GF-D8 (cell line): ENCODE results near the gene PPP4R3A.
"Not testable (repeated sequence)": the region's sequence is repeated elsewhere in the genome, so short reads cannot be mapped to it uniquely, and the experiment has no call there.

ENCODE experiments used
- DNase-seq: peaks from one replicate; lab custom pipeline; 2025; lab: John Stamatoyannopoulos, UW

Gene PPP4R3A

GRCh38 chr14:91510171-91511042 is at the start of gene PPP4R3A:
TSS of gene PPP4R3A (minus strand) at chr14:91510310. CDS start at chr14:91509647, 663 bp downstream.
- DNase-seq = peak; percentile 72

- DNase-seq = no peak
These were observed 45.4 kb upstream of the PPP4R3A start for GRCh38 chr14:91555531-91555930.

- DNase-seq = no peak
These were observed 44.6 kb upstream of the PPP4R3A start for GRCh38 chr14:91554535-91555332.

- no peak for DNase-seq
These were observed 38.0 kb upstream of the PPP4R3A start for GRCh38 chr14:91548108-91548507.

- no peak for DNase-seq
These were observed 36.0 kb upstream of the PPP4R3A start for GRCh38 chr14:91545946-91546716.

- no peak for DNase-seq
These were observed 35.1 kb upstream of the PPP4R3A start for GRCh38 chr14:91545204-91545603.

DNA sequence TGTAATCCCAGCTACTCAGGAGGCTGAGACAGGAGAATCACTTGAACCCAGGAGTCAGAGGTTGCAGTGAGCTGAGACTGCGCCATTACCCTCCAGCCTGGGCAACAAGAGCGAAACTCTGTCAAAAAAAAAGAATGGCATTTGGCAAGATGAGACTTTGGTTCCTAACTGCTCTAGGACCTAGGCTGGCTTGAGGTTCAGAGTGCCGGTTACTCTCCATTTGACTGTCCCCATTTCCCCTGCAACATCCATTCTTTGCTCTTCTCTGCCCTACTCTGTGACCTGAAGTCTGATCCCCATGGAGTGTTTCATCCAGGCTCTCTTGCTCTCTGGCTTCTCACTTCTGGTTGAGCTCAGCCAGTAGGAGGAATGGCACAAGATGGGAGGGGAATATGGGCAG is 26.2 kb upstream of the PPP4R3A start:
- DNase-seq = no peak

DNA sequence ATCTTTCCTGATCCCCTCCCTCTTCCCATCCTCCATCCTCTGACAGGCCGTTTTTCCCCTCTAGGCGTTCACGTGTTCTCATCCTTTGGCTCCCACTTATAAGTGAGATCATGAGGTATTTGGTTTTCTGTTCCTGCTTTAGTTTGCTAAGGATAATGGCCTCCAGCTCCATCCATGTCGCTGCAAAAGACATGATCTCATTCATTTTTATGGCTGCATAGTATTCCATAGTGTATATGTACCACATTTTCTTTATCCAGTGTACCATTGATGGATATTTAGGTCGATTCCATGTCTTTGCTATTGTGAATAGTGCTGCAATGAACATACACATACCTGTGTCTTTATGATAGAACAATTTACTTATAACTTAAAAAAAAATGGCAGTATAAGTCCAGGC is 23.9 kb upstream of the PPP4R3A start:
- DNase-seq = not testable (repeated sequence)

GRCh38 chr14:91533623-91534022 is 23.5 kb upstream of the PPP4R3A start:
- DNase-seq = no peak

DNA sequence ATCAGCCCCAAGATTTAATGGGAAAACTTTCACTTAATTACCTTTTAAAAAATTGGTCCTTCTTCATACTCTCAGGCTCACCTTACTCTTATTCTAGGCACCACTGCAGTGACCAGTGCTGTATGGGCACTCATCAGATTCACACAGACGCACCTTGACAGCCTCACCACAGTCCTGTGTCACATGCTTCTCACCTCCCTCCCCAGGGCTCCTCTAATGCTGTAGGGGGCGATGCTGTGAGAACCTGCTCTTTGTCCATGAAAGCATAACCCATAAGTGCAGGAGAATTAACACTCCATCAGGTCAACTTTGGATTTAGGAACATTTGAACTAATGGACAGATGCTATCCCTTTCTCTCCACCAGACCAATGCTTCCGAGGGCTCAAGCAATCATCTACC is 13.9 kb upstream of the PPP4R3A start:
- no peak for DNase-seq

DNA sequence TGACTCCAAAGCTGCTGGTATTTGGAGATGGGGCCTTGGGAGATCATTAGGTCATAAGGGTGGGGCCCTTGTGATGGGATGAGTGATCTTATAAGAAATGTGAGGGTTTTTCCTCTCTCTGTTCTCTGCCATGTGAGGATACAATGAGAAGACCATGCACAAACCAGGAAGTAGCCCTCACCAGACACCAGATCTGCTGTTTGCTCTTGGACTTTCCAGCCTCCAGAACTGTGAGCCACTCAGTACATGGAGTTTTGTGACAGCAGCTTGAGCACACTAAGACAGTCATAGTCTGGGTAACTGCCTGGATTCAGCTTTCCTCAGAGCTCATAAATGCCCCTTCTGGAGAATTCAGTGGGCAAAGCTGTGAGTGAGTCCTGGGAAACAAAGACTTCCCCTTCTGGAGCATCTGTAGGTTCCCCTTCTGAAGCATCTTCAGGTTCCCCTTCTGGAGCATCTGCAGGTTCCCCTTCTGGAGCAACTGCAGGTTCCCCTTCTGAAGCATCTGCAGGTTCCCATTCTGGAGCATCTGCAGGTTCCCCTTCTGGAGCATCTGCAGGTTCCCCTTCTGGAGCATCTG is 11.0 kb upstream of the PPP4R3A start:
- DNase-seq = no peak

GRCh38 chr14:91520138-91520537 is 10.0 kb upstream of the PPP4R3A start:
- no peak for DNase-seq

GRCh38 chr14:91519239-91520036 is 9.3 kb upstream of the PPP4R3A start:
- no peak for DNase-seq

- no peak for DNase-seq
These were observed 6.7 kb upstream of the PPP4R3A start for GRCh38 chr14:91516663-91517388.

GRCh38 chr14:91515979-91516378 is 5.9 kb upstream of the PPP4R3A start:
- DNase-seq = no peak

DNA sequence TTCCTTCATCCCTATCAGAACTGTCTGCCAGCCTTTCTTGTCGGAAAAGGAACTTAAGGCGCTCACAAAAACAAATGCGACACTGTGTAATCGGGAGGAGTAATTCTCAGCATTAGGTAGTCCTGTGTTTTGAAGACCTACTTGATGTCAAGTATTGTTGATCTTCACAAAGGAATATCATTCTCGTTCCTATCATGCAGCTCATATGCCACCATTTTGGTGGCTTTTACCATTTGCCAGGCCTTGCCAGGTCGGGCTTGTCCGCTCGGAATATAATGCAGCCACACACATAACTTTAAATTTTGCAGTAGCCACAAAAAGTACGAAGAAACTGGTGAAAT is 903 bp upstream of the PPP4R3A start:
- no peak for DNase-seq

GRCh38 chr14:91509878-91510170 is 286 bp downstream of the PPP4R3A start:
- DNase-seq = no peak

DNA sequence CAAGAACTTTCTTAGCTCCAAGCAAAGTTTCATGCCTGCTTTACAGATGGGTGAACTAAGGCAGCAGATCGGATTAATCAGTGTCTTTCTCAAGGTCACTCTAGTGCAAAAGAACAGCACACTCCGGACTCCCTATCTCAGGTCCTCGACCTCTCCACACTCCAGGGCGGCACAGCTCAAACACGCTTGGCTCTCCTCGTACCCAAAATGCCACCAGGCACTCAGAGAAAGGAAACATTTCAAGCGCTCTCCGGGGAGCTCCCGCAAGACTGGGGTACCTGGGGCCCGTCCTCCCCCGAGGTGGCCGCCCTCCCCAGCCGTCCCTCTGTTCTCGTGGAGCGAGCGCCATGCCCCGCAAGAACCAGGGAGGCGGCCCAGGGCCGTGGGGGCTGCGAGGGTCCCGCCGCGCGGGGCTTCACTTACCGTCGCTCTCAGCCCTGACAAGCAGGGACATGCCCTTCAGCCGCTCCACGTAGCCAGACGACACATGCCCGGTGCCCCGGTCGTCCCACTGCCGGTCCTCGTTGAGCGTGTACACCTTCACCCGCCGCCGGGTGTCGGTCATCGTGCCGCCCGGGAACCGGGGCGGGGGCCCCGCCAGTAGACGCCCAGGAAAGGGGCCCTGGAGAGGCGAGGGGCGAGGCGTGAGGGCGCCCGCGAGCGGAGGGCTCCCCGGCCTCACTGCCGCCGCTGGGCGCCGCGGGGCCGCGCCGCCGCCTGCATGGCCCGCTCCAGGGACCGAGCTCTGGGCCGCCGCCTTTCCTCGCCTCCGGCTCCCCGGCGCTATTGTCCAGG is 830 bp downstream of the PPP4R3A start:
- DNase-seq = no peak

DNA sequence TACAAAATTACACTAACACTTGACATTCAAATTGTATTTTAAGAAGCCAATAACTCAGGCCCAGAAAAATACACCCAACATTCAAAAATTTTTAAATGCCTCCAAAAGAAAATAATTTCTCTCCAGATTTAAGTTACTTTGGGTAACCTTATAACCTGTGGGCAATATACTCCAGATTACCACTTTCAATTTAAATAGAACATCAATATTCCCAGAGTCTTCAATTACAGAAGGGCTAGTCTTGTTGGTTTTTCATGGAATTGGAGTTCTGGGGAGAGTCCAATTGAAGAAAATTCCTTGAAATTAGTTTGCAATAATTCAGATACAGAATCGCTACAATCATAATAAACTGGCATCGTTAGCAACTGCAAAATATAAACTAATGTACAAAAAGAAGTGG is 2.0 kb downstream of the PPP4R3A start:
- DNase-seq = no peak

DNA sequence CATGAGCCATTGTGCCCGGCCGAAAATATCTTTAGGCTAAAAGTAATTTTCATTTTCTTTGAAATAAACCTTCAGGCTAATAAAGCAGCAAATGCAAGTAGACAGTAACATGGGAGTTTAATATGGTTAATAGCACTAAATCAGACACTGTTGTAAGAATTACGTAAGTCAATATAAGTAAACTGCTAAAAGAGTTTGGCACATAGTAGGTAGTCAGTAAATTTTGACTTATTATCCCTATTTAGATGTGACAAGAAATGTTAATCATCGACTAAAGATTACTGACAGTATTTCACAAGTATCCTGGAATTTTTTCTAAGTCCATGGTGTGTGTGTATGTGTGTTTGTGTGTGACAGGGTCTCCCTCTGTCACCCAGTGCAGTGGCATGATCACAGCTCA is 3.9 kb downstream of the PPP4R3A start:
- no peak for DNase-seq
